ENCODE data around the gene ADGRD1.

ADGRD1 gene

DNA sequence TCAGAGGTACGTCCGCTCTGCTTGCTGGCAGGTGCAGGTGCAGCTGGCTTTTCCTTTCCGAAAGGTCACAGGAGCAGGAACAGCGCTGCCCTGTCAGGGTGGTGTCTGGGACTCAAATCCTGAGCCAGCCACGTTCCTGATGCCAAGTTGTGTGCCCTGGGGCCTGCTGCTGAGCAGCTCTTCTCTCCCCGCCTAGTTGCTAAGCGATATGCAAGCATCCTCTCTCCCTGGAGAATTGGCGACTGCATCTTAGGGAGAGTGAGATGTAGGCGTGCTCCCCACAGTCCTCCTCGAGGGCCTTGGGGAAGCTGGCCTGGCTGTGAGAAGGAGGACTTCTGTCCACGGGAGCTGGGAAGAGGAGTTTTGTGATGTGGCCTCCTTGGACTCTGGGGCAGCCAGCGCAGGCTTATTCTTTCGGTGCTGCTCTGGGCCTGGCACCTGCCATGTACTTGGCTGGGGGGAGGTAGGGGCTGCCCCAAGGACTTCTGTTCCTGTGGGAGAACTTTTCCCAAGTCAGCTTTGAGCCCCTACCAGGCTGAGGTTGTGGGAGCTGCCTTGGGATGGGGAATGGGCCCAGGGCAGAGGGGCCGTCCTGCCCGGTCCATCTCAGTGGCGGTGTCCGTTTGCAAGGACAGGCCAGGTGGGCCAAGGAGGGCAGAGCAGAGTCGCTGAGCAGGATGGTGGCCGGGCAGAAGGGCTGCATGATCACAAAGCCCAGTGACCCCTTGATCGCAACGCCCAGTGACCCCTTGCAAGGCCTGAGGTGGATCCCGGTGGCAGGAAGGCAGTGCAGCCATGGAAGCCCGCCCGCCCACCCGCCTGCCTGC is 183.5 kb downstream of the ADGRD1 start:
- no peak for DNase-seq (ENCODE audit: low read depth)

GRCh38 chr12:131137836-131138637 is 184.3 kb downstream of the ADGRD1 start:
- no peak for DNase-seq (ENCODE audit: low read depth)

GRCh38 chr12:131138638-131139362 is 185.1 kb downstream of the ADGRD1 start:
- DNase-seq (ENCODE audit: low read depth), result no peak

- no peak for DNase-seq (ENCODE audit: low read depth)
Measured at GRCh38 chr12:131139363-131140068, 185.8 kb downstream of the ADGRD1 start.

- no peak for DNase-seq (ENCODE audit: low read depth)
Measured at GRCh38 chr12:131140069-131140435, 186.3 kb downstream of the ADGRD1 start.

DNA sequence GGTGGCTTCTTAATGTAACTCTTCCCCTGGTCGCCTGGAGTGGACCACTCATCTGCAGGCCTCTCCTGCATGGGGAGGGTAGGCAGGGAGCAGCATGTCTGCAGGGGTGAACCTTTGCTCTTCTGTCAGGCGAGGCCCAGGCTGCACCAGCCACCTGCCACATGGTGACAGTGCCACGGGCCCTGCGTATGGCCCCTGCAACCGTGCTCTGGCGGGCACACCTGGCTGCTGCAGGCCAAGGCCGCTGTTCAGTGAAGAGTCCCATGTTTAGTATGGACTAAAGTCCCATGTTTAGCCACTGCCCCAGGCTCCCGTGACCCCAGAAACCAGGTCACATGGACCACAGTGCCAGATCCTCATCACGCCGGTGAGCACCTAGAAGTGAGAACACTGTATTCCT is 187.0 kb downstream of the ADGRD1 start:
- DNase-seq (ENCODE audit: low read depth), result no peak

DNA sequence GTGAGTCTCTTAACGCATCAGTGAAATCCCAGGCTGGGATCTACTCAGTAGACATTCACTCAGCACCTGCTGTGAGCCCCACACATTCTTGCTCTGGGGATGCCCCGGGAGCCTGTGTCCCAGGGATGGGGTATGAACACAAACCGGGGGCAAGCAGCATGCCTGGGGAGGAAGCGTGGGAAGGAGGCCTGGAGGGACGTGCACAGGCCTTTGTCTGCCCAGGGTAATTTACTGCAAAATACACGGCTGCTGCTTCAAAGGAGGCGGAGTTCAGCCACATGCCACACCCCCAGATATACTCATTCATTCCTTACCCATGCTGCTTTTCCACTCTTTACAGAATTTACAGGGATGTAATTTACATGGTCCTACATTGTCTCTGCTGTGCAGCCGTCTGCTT is 187.8 kb downstream of the ADGRD1 start:
- DNase-seq (ENCODE audit: low read depth), result no peak

DNA sequence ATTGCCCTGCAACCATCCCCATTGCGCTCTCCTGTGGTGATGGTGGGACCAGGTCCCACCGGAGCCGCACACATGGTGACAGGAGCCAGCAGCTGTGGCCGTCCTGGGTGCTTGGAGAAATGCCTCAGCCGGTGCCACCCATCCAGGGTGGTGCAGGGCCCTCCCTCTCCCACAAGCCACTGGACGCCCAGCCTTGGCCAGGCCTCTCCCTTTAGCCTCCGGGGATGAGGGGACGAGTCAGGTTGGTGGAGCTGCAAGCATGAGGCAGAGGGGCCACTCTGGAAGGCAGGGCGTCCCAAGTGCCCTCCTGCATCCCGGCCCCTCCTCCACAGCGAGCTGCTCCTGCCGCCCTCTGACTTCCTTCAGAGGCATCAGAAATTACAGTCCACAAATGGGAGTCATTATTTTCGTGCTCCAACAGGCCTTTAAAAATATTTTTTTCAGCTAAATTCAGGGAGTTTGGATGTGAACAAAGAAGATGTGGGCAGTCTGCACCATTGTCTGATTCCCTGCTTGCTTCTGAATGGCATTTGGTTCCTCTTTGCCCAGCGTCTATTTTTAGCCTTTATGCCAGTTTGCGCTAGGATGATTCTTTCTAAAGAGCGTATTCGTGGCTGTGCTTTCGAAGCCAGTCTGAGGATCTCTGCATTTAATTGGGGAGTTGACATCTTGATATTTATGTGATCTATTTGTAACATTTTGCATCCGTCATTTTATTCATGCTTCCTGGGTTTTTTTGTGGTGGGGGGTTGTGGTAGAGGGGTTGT is 189.4 kb downstream of the ADGRD1 start:
- no peak for DNase-seq (ENCODE audit: low read depth)

GRCh38 chr12:131146173-131146675 is 192.5 kb downstream of the ADGRD1 start:
- no peak for DNase-seq (ENCODE audit: low read depth)

- no peak for DNase-seq (ENCODE audit: low read depth)
Measured at GRCh38 chr12:131147293-131147692, 193.6 kb downstream of the ADGRD1 start.

GRCh38 chr12:131147894-131148293 is 194.2 kb downstream of the ADGRD1 start:
- no peak for DNase-seq (ENCODE audit: low read depth)

- no peak for DNase-seq (ENCODE audit: low read depth)
Measured at GRCh38 chr12:131151558-131152345, 198.0 kb downstream of the ADGRD1 start.

DNA sequence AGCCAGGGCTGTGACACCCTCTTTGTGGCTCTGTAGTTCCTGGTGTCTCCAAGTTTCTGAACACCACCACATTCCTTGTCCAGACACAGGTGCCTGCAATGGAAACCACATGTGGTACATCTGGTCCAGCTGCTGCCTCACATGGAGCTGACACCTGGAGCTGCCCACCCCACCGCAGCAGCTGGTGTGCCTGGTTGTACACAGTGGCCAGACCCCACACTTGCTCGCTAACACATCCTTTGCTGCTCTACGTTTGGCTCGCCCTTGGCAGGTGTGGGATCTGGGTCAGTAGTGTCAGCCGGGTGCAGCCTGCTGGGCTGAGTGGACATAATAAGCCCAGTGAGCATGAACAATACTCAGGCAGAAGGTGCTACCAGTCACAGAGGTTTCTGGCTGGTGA is 198.9 kb downstream of the ADGRD1 start:
- DNase-seq (ENCODE audit: low read depth), result no peak

DNA sequence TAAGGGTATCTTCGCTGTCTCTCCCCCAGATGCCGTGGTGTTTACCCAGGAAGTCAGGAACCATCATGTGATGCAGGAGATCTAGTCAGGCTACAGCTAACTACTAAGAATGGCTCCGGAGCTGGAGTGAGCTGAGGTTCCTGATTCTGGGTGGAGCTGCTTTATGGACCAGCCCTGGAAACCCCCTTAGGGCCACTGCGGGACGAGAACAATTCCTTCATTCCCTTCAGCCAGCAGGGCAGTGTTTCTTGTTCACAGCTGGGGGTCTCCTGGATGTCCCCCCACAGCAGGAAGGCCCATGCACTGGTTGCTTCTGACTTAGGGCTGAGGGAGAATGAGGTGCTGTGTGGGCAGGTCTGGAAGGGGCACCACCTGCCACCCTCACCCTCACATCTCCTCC is 199.3 kb downstream of the ADGRD1 start:
- no peak for DNase-seq (ENCODE audit: low read depth)

- no peak for DNase-seq (ENCODE audit: low read depth)
Measured at GRCh38 chr12:131153956-131154355, 200.2 kb downstream of the ADGRD1 start.

- no peak for DNase-seq (ENCODE audit: low read depth)
Measured at GRCh38 chr12:131155131-131155530, 201.4 kb downstream of the ADGRD1 start.

GRCh38 chr12:131157743-131158142 is 204.0 kb downstream of the ADGRD1 start:
- no peak for DNase-seq (ENCODE audit: low read depth)

DNA sequence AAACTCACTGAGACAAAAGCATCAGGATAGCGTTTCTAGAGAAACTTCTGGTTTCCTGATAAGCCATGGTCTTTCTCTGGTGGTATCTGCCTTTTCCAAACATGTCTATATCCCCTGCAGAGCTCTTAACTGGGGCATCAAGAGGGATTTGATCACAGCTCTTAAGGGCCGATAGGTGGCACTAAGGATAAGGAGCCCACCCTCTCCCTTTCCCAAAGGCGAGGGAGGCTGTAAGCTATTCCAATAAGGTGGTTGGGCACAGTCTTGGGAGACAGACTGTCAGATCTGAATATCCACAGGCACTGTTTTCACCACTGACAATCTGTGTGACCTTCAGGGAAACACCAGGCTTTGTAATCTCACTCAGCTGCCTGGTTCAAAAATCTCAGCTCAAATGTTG is 206.0 kb downstream of the ADGRD1 start:
- DNase-seq (ENCODE audit: low read depth), result no peak

DNA sequence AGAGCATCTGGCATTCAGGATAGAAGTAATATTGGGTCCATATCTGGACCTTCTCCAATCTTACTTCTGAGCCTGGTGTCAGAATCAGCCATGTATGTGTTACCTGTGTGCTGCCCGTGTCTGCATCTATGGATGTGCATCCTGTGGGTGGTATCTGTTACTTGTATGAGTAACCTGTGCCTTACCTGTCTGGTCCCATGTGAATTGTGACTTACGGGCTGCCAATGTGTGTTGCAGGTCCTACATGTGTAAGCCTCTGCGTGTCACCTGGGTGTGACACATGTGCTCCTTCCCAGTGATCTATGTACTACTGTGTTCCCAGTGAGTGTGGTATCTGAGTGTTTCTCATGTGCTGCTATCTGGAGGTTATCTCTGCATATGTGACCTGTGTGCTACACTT is 208.4 kb downstream of the ADGRD1 start:
- DNase-seq (ENCODE audit: low read depth), result no peak

DNA sequence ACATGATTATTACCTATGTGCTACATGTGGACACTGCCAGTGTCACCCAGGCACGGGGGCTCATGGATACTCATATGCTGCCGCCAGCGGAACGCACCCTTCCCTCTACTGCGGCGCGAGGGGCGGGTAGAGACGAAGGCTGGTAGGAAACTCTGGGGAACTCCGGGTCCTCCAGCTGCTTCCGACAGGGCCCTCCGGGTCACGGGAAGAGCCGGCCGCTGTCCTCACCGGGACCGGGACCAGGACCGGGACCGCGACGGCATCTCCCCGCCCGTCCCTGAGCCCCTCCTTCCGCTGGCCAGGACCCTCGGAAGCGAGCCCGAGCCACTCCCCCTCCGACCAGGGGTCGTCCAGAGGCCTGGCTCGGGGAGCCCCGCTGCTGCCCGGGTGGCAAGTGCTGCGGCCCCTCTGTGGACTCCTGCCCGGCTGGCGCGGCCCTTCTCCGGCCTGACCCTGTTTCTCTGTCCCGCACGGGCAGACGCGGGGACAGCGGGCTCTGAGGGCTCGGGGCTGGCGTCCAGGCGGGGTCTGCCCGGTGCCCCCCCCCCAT is 209.6 kb downstream of the ADGRD1 start:
- DNase-seq (ENCODE audit: low read depth), result no peak

Data from EH (cell line).